HCT116 (cell line): ENCODE data around the gene PLCB4. TPM values are rescaled to one million over a fixed set of nuclear protein-coding genes. Genes with fewer than 3 reads are reported as not detected.

ENCODE experiments used
- ATAC-seq: fragments of 200-7000 bp; cut with Tn5 transposase; 2 replicates; pipeline ENCODE4 v1.9.1; 2020; ENCODE audit warnings: mild to moderate bottlenecking, moderate library complexity
- BruUV-seq: library from RNA; stranded (reverse); fragments of 400-500 nt; replicated peaks from 2 replicates; lab custom pipeline; 2021; lab: Mats Ljungman, UMichigan
- CTCF ChIA-PET: fragments of 300-600 bp; sonication (Branson Sonifier 250); formaldehyde crosslinking; loops from one replicate; lab custom pipeline; 2021; ENCODE audit warnings: antibody characterized with exemption; lab: Charles Lee
- POLR2A ChIA-PET: fragments of 300-600, 350-600 bp; sonication (Branson Sonifier 250); formaldehyde crosslinking; loops from one replicate; lab custom pipeline; 2021; ENCODE audit warnings: antibody characterized with exemption; lab: Charles Lee
- RAD21 ChIA-PET, 2 experiments: fragments of 300-600 bp; sonication (Branson Sonifier 250); formaldehyde crosslinking; loops; one replicate each; lab custom pipeline; 2023; ENCODE audit warnings: low total read pairs in 2 of 2; ENCODE audit not compliant: uncharacterized antibody in 2 of 2, unreplicated experiment in 2 of 2, low non-redundant PET in 1 of 2; lab: Charles Lee
- DNase-seq: peaks from one replicate; pipeline ENCODE4 v3.0.0-alpha.2; 2010; ENCODE audit warnings: low read depth, low spot score
- H2AFZ ChIP-seq: fragments of 200-600 bp; shearing (Covaris generic), sonication (generic); 2 replicates; pipeline ENCODE4 v1.6.1; 2017; ENCODE audit warnings: low read depth, mixed run types, mixed read lengths, antibody characterized with exemption, low read length; ENCODE audit not compliant: poor library complexity, severe bottlenecking
- H3K27ac ChIP-seq: 2 replicates; pipeline ENCODE4 v1.5.1; 2012; ENCODE audit warnings: low read depth, low read length
- H3K27me3 ChIP-seq: fragments of 200-600 bp; sonication (generic); 2 replicates; pipeline ENCODE4 v1.6.1; 2016; ENCODE audit warnings: mixed run types, low read length, mixed read lengths; ENCODE audit not compliant: insufficient read depth
- H3K36me3 ChIP-seq, 2 experiments: fragments of 200-500 bp in 1 of 2; fragments of 200-600 bp in 1 of 2; sonication (Bioruptor generic) in 1 of 2; sonication (generic) in 1 of 2; 2 replicates each; pipeline versions ENCODE4 v1.5.1 to v1.6.1; 2014 to 2016; ENCODE audit warnings: low read length in 2 of 2, inconsistent platforms in 1 of 2, mixed read lengths in 1 of 2, mixed run types in 1 of 2; ENCODE audit not compliant: insufficient read depth in 2 of 2, control insufficient read depth in 1 of 2
- H3K4me1 ChIP-seq, 2 experiments: fragments of 200-600 bp in 1 of 2; sonication (generic) in 1 of 2; 2 replicates each; pipeline versions ENCODE4 v1.5.1 to v1.6.1; 2012 to 2017; ENCODE audit warnings: low read length in 2 of 2, inconsistent platforms in 1 of 2, mild to moderate bottlenecking in 1 of 2, mixed read lengths in 1 of 2, mixed run types in 1 of 2, moderate library complexity in 1 of 2; ENCODE audit not compliant: insufficient read depth in 2 of 2, control insufficient read depth in 1 of 2
- H3K4me2 ChIP-seq: fragments of 200-600 bp; sonication (generic); 2 replicates; pipeline ENCODE4 v1.6.1; 2017; ENCODE audit warnings: mixed run types, low read length, mixed read lengths
- H3K4me3 ChIP-seq, 2 experiments: fragments of 200-600 bp in 1 of 2; sonication (generic) in 1 of 2; replicated peaks in 1 of 2; 2 replicates each; pipeline ENCODE4 v1.5.1; 2011 to 2016; ENCODE audit warnings: low read length in 2 of 2, control low read depth in 1 of 2, low read depth in 1 of 2, mild to moderate bottlenecking in 1 of 2, mixed read lengths in 1 of 2, mixed run types in 1 of 2
- H3K79me2 ChIP-seq: fragments of 200-600 bp; sonication (generic); 2 replicates; pipeline ENCODE4 v1.6.1; 2017; ENCODE audit warnings: mild to moderate bottlenecking, mixed run types, low read length, moderate library complexity, mixed read lengths; ENCODE audit not compliant: insufficient read depth
- H3K9ac ChIP-seq: fragments of 200-600 bp; sonication (generic); 2 replicates; pipeline ENCODE4 v1.6.1; 2016; ENCODE audit warnings: low read length, mixed read lengths
- H3K9me2 ChIP-seq: fragments of 200-600 bp; sonication (generic), shearing (Covaris generic); 2 replicates; pipeline ENCODE4 v1.6.1; 2017; ENCODE audit warnings: mixed run types, mild to moderate bottlenecking, moderate library complexity; ENCODE audit not compliant: insufficient read depth
- H3K9me3 ChIP-seq, 2 experiments: fragments of 200-500 bp in 1 of 2; fragments of 200-600 bp in 1 of 2; sonication (Bioruptor generic) in 1 of 2; sonication (generic) in 1 of 2; 2 replicates each; pipeline ENCODE4 v1.6.1; 2014 to 2017; ENCODE audit warnings: low read length in 2 of 2, mixed read lengths in 2 of 2, inconsistent platforms in 1 of 2, low read depth in 1 of 2, mild to moderate bottlenecking in 1 of 2, mixed run types in 1 of 2, moderate library complexity in 1 of 2; ENCODE audit not compliant: control insufficient read depth in 1 of 2, insufficient read depth in 1 of 2
- H4K20me1 ChIP-seq: fragments of 200-600 bp; sonication (generic), shearing (Covaris generic); 2 replicates; pipeline ENCODE4 v1.6.1; 2017; ENCODE audit warnings: mixed run types, mild to moderate bottlenecking, moderate library complexity; ENCODE audit not compliant: insufficient read depth
- ATF3 ChIP-seq: IDR thresholded peaks from 2 replicates; pipeline ENCODE4 v1.6.1; 2012
- CBX3 ChIP-seq: IDR thresholded peaks from 2 replicates; pipeline ENCODE4 v1.6.1; 2012; ENCODE audit warnings: low read depth
- CEBPB ChIP-seq: IDR thresholded peaks from 2 replicates; pipeline ENCODE4 v1.6.1; 2012; ENCODE audit warnings: low read depth
- EGR1 ChIP-seq: IDR thresholded peaks from 2 replicates; pipeline ENCODE4 v1.6.1; 2012; ENCODE audit warnings: low read depth
- EZH2 ChIP-seq: fragments of 200-600 bp; sonication (generic); IDR thresholded peaks from 2 replicates; pipeline ENCODE4 v1.6.1; 2017; ENCODE audit warnings: antibody characterized with exemption, mixed run types
- EZH2phosphoT487 ChIP-seq: fragments of 200-600 bp; IDR thresholded peaks from 2 replicates; pipeline ENCODE4 v1.6.1; 2018; ENCODE audit warnings: antibody characterized with exemption, borderline replicate concordance
- FOSL1 ChIP-seq: IDR thresholded peaks from 2 replicates; pipeline ENCODE4 v1.6.1; 2012; ENCODE audit warnings: low read depth
- JUND ChIP-seq: IDR thresholded peaks from 2 replicates; pipeline ENCODE4 v1.6.1; 2012
- MAX ChIP-seq: IDR thresholded peaks from 2 replicates; pipeline ENCODE4 v1.6.1; 2012
- POLR2AphosphoS5 ChIP-seq: IDR thresholded peaks from 2 replicates; pipeline ENCODE4 v1.6.1; 2011; ENCODE audit warnings: mild to moderate bottlenecking, low read depth, low read length, moderate library complexity
- RAD21 ChIP-seq: IDR thresholded peaks from 2 replicates; pipeline ENCODE4 v1.6.1; 2012; ENCODE audit warnings: low read depth, mild to moderate bottlenecking
- REST ChIP-seq: IDR thresholded peaks from 2 replicates; pipeline ENCODE4 v1.6.1; 2012; ENCODE audit warnings: low read depth
- SIN3A ChIP-seq: IDR thresholded peaks from 2 replicates; pipeline ENCODE4 v1.6.1; 2012; ENCODE audit warnings: low read depth
- SP1 ChIP-seq: IDR thresholded peaks from 2 replicates; pipeline ENCODE4 v1.6.1; 2012; ENCODE audit warnings: low read depth
- SRF ChIP-seq: IDR thresholded peaks from 2 replicates; pipeline ENCODE4 v1.6.1; 2012; ENCODE audit warnings: low read depth
- TCF7L2 ChIP-seq: IDR thresholded peaks from 2 replicates; pipeline ENCODE4 v1.7.0; 2011; ENCODE audit warnings: borderline replicate concordance, inconsistent platforms; ENCODE audit not compliant: insufficient read depth, insufficient read length; ENCODE audit errors: extremely low read depth
- YY1 ChIP-seq: IDR thresholded peaks from 2 replicates; pipeline ENCODE4 v1.6.1; 2011; ENCODE audit warnings: low read length, low read depth, moderate library complexity, mild to moderate bottlenecking; ENCODE audit not compliant: insufficient replicate concordance; ENCODE audit errors: extremely low read depth
- ZFX ChIP-seq: fragments of 450-650 bp; IDR thresholded peaks from 2 replicates; pipeline ENCODE4 v1.6.1; 2017
- intact Hi-C: fragments of 100-400 bp; cut with micrococcal nuclease; formaldehyde crosslinking; loops from 2 replicates; pipeline ENCODE4 v1.10.0; 2022
- total RNA-seq: library from RNA; stranded (reverse); gene quantifications from one replicate; pipeline ENCODE4 v1.2.1, GENCODE V29; 2021; ENCODE audit not compliant: unreplicated experiment

Gene PLCB4
- total RNA-seq, 1 experiment from 2014 or later: 2.5 TPM

- CTCF ChIA-PET: no interaction called here
Measured at GRCh38 chr20:9022376-9022775, 46.5 kb upstream of the PLCB4 start.

More at GRCh38 chr20:9022376-9022775, 46.5 kb upstream of the PLCB4 start:
- Histone ChIP-seq H3K4me2 (no peak overlapping the region), H3K9me3 (no peaks in the 10 kb centered on the region)
- TF ChIP-seq CEBPB (no peak), YY1 (no peak), TCF7L2 (no peak), EZH2phosphoT487 (no peak), SIN3A (no peak), EZH2 (no peak), POLR2AphosphoS5 (no peak), RAD21 (no peak), MAX (no peak), SP1 (no peak), FOSL1 (no peak), CBX3 (no peak), ATF3 (no peak), JUND (no peak), EGR1 (no peak), ZFX (no peak), SRF (no peak), REST (no peak)
- TF ChIP-seq, all 23 proteins: peak for 0
- ATAC-seq: no peak
- DNase-seq: no peak
- Histone ChIP-seq H3K36me3 (no peaks in the 10 kb centered on the region), H3K27me3 (no peaks in the 10 kb centered on the region), H3K27ac (no peak overlapping the region), H3K4me1 (peaks cover 0 to 3% of the 10 kb centered on the region in 2 experiments; a peak in 1 of 4 replicates), H3K4me3 (no peak overlapping the region), H2AFZ (no peak overlapping the region), H3K79me2 (no peaks in the 10 kb centered on the region), H3K9ac (no peak overlapping the region), H3K9me2 (no peaks in the 10 kb centered on the region), H4K20me1 (no peaks in the 10 kb centered on the region)
- BruUV-seq: no TSS peak
- intact Hi-C loops: no loop called here
- RAD21 ChIA-PET: no interaction called here
- POLR2A ChIA-PET: no interaction called here
